EL (cell line): ENCODE measurements around the gene NLRP9.
"Not testable (repeated sequence)": the region's sequence is repeated elsewhere in the genome, so short reads cannot be mapped to it uniquely, and the experiment has no call there.

Experiments used
- DNase-seq: peaks from one replicate; pipeline ENCODE4 v3.0.0-alpha.2; 2016

NLRP9 gene

GRCh38 chr19:55738302-55738701 is at the start of gene NLRP9:
Gene NLRP9, minus strand, starts transcription at chr19:55738402. Its CDS starts 28 bp downstream, at chr19:55738374.
- no peak for DNase-seq

GRCh38 chr19:55781112-55781511 is 42.9 kb upstream of the NLRP9 start:
- no peak for DNase-seq

- no peak for DNase-seq
Measured at GRCh38 chr19:55778331-55778730, 40.1 kb upstream of the NLRP9 start.

GRCh38 chr19:55777528-55777927 is 39.3 kb upstream of the NLRP9 start:
- no peak for DNase-seq

GRCh38 chr19:55769632-55770031 is 31.4 kb upstream of the NLRP9 start:
- not testable (repeated sequence) for DNase-seq

GRCh38 chr19:55768818-55769217 is 30.6 kb upstream of the NLRP9 start, which contains the start of gene RFPL4AL1:
Gene RFPL4AL1, plus strand, starts transcription at chr19:55769118. Its CDS starts 2,687 bp downstream, at chr19:55771805.
- DNase-seq, result not testable (repeated sequence)

- no peak for DNase-seq
Measured at GRCh38 chr19:55766466-55766865, 28.3 kb upstream of the NLRP9 start.

- DNase-seq, result not testable (repeated sequence)
Measured at GRCh38 chr19:55758797-55759196, 20.6 kb upstream of the NLRP9 start, which contains the start of gene RFPL4A. Gene RFPL4A, plus strand, starts transcription at chr19:55759097. Its CDS starts 2,704 bp downstream, at chr19:55761801.

- DNase-seq, result not testable (repeated sequence)
Measured at GRCh38 chr19:55756808-55757207, 18.6 kb upstream of the NLRP9 start.

- no peak for DNase-seq
Measured at GRCh38 chr19:55753401-55753800, 15.2 kb upstream of the NLRP9 start.

- no peak for DNase-seq
Measured at GRCh38 chr19:55750715-55751114, 12.5 kb upstream of the NLRP9 start.

- not testable (repeated sequence) for DNase-seq
Measured at GRCh38 chr19:55730378-55730777, 7.8 kb downstream of the NLRP9 start.

GRCh38 chr19:55723491-55723890 is 14.7 kb downstream of the NLRP9 start:
- no peak for DNase-seq

- no peak for DNase-seq
Measured at GRCh38 chr19:55720801-55721200, 17.4 kb downstream of the NLRP9 start.

- DNase-seq, result no peak
Measured at GRCh38 chr19:55720214-55720746, 17.9 kb downstream of the NLRP9 start.

- DNase-seq, result not testable (repeated sequence)
Measured at GRCh38 chr19:55717879-55718711, 20.1 kb downstream of the NLRP9 start.

GRCh38 chr19:55717251-55717650 is 21.0 kb downstream of the NLRP9 start:
- DNase-seq, result no peak

- DNase-seq, result no peak
Measured at GRCh38 chr19:55716531-55716930, 21.7 kb downstream of the NLRP9 start.

GRCh38 chr19:55712804-55713631 is 25.2 kb downstream of the NLRP9 start:
- DNase-seq, result no peak

GRCh38 chr19:55711719-55712118 is 26.5 kb downstream of the NLRP9 start:
- DNase-seq, result no peak

GRCh38 chr19:55705972-55706371 is 32.2 kb downstream of the NLRP9 start:
- no peak for DNase-seq

- no peak for DNase-seq
Measured at GRCh38 chr19:55704494-55705245, 33.5 kb downstream of the NLRP9 start.
